Measurements from ENCODE around the gene RNF4. TPM values are rescaled to one million over a fixed set of nuclear protein-coding genes. Genes with fewer than 3 reads are reported as not detected.
"Not testable (repeated sequence)": the region's sequence is repeated elsewhere in the genome, so short reads cannot be mapped to it uniquely, and the experiment has no call there.

RNF4 gene
- total RNA-seq, 1 donor from 2014 or later = 93.7 TPM

DNA sequence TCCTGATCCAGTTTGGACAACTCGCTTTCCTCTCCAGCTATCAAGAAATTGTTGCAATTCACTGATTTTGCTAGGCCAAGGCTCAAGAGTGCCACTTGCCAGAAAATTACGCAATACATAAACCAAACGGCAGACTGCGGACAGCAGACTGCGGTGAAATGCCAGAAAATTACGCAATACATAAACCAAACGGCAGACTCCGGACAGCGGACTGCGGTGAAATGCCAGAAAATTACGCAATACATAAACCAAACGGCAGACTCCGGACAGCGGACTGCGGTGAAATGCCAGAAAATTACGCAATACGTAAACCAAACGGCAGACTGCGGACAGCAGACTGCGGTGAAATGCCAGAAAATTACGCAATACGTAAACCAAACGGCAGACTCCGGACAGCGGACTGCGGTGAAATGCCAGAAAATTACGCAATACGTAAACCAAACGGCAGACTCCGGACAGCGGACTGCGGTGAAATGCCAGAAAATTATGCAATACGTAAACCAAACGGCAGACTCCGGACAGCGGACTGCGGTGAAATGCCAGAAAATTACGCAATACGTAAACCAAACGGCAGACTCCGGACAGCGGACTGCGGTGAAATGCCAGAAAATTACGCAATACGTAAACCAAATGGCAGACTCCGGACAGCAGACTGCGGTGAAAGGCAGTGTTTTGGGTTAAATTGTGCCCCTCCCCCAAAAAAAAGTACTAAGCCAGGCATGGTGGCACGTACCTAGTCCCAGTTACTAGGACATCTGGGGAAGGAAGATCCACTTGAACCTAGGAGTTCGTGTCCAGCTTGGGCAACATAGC lies 38.8 kb upstream of the RNF4 start:
- H3K9me3 Mint-ChIP-seq; H3K27me3 Mint-ChIP-seq (ENCODE audit: insufficient read depth); H3K36me3 Mint-ChIP-seq (ENCODE audit: low read depth); H3K27ac Mint-ChIP-seq; H3K4me3 Mint-ChIP-seq; DNase-seq (ENCODE audit: low spot score); H3K4me1 Mint-ChIP-seq (ENCODE audit: low read depth); intact Hi-C loops (cut with micrococcal nuclease): not testable (repeated sequence)

DNA sequence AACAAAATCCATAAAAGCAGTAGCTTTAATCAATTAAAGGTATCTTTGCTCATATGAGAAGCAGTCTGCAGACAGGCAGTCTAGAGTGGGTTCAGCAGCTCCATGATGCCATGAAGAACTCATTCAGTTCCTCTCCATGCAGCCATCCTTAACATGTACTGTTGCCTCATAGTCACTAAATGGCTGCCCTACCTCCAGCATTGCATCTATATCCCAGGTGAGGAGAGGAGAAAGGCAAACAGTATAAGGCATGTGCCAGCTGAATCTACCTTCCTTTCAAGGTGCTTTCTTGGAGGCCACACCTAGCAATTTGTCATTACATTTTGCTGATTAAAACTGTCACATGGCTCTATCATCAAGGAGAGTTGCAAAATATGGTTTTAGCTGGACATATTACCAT lies 36.9 kb upstream of the RNF4 start:
- peaks cover 1% of the 10 kb centered on the region for H3K27me3 Mint-ChIP-seq (ENCODE audit: insufficient read depth)
- no peaks in the 10 kb centered on the region for H3K36me3 Mint-ChIP-seq (ENCODE audit: low read depth)

DNA sequence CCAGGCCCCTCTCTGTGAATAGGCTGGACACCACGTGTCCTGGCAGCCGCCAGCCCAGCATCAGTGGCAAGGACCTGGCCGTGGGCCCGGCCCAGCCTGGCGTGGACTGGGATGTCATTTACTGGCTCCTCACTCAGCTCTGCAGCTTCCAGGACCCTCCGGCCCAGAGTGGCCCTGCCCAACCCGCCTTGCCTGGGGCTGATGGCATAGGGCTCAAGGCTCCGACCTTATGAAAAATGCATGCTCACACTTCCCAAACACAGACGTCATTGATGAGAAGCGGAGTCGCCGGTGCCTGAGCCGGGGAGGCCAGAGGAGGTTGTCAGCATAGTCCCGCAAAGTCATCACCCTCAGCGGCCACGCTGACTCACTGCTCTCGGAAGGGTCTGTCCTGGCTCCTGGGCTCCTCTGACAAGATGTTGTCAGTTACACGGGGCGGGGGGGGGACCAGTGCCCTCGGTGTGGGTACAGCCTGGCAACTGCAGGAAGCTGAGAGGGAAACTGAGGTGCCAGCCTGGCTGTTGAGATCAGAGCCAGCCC lies 35.8 kb upstream of the RNF4 start:
- Mint-ChIP-seq H3K4me3 (no peak overlapping the region), H3K27me3 (ENCODE audit: insufficient read depth) (peaks cover 1% of the 10 kb centered on the region), H3K27ac (no peak overlapping the region), H3K9me3 (no peaks in the 10 kb centered on the region), H3K4me1 (ENCODE audit: low read depth) (no peaks in the 10 kb centered on the region), H3K36me3 (ENCODE audit: low read depth) (no peaks in the 10 kb centered on the region)
- intact Hi-C loops (cut with micrococcal nuclease) = no loop called here
- DNase-seq (ENCODE audit: low spot score) = no peak

More for the DNA sequence above, 36.9 kb upstream of the RNF4 start:
- Mint-ChIP-seq H3K4me1 (ENCODE audit: low read depth) (no peaks in the 10 kb centered on the region), H3K27ac (no peak overlapping the region), H3K9me3 (no peaks in the 10 kb centered on the region), H3K4me3 (no peak overlapping the region)
- intact Hi-C loops (cut with micrococcal nuclease) = no loop called here
- DNase-seq (ENCODE audit: low spot score) = no peak

DNA sequence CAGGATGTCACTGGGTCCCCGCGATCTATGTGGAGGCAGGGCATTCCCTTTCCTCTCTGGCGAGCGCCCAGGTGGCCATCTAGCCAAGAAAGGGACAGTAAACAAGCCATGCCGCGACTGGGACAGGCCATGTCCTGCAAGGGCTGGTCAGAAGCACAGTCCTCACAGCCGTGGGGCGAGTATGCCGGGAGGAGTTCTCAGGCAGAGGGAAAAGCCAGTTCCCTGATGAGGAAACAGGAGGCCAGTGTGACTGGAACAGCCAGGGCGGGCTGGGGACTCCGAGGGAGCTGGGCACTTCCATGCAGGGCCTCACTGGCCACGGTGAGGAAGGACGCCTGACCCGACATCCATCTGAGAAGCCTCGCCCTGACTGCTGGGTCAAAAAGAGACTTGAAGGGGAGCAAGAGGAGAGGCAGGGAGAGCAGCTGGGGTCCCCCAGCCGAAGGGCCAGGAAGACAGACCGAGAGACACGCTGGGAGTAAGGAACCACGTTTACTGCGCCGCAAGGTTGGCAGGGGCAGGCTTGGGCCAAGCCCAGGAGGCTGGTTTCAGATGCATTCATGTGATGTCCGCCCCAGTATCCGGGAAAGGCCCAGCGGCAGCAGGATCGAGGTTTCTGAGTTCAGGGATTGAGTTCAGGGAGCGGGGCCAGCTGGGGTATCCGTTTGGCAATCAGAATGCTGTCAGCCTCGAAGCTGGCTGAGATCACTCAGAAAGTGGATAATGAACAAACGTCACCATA lies 35.1 kb upstream of the RNF4 start:
- Mint-ChIP-seq H3K9me3 (no peaks in the 10 kb centered on the region), H3K27me3 (ENCODE audit: insufficient read depth) (peaks cover 1% of the 10 kb centered on the region)

DNA sequence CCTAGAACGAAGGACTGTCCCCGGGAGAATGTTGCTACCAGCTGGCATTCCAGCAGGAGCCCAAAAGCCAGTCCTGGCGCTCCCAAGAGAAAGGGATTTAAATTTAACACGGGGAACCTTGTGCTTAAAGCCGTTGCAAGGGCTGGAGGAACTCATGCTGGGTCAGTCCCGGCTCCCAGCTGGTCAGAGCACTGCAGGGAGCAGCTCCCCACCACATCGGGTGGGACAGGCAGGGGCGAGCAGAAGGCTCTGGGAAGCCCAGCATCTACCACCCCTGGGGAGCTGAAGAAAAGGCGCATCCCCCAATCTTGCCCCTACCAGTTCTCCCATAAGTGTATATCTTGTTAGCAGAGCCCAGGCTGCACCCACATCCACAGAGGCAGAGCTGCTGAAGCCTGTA lies 34.5 kb upstream of the RNF4 start:
- intact Hi-C loops (cut with micrococcal nuclease) = no loop called here
- Mint-ChIP-seq H3K27me3 (ENCODE audit: insufficient read depth) (peaks cover 1% of the 10 kb centered on the region), H3K4me3 (no peak overlapping the region), H3K36me3 (ENCODE audit: low read depth) (no peaks in the 10 kb centered on the region), H3K9me3 (no peaks in the 10 kb centered on the region), H3K4me1 (ENCODE audit: low read depth) (no peaks in the 10 kb centered on the region), H3K27ac (no peak overlapping the region)
- DNase-seq (ENCODE audit: low spot score) = no peak

More for the DNA sequence above, 35.1 kb upstream of the RNF4 start:
- no peak overlapping the region for H3K4me3 Mint-ChIP-seq
- intact Hi-C loops (cut with micrococcal nuclease) = no loop called here
- H3K27ac Mint-ChIP-seq = no peak overlapping the region
- DNase-seq (ENCODE audit: low spot score) = no peak
- H3K36me3 Mint-ChIP-seq (ENCODE audit: low read depth) = no peaks in the 10 kb centered on the region
- H3K4me1 Mint-ChIP-seq (ENCODE audit: low read depth) = no peaks in the 10 kb centered on the region

DNA sequence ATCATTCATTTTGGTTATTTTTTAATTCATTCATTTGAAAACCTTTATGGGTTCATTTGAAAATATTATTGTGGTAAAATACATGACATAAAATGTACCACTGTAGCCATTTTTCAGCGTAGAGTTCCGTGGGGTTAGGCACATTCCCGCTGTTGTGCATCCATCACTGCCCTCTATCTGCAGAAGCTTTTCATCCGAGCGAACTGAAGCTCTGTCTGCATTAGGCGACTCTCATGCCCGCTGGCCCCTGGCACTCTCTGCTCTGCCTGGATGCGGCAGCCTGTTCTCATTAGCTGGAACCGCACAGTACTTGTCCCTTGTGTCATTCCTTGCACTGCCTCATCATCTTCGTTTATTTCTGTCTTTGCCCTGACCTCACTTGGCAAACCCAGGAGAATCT lies 32.6 kb upstream of the RNF4 start:
- no peak overlapping the region for H3K4me3 Mint-ChIP-seq
- intact Hi-C loops (cut with micrococcal nuclease) = no loop called here
- no peak overlapping the region for H3K27ac Mint-ChIP-seq
- DNase-seq (ENCODE audit: low spot score) = no peak
- peaks cover 1% of the 10 kb centered on the region for H3K27me3 Mint-ChIP-seq (ENCODE audit: insufficient read depth)
- H3K36me3 Mint-ChIP-seq (ENCODE audit: low read depth) = no peaks in the 10 kb centered on the region
- H3K4me1 Mint-ChIP-seq (ENCODE audit: low read depth) = no peaks in the 10 kb centered on the region
- no peaks in the 10 kb centered on the region for H3K9me3 Mint-ChIP-seq

DNA sequence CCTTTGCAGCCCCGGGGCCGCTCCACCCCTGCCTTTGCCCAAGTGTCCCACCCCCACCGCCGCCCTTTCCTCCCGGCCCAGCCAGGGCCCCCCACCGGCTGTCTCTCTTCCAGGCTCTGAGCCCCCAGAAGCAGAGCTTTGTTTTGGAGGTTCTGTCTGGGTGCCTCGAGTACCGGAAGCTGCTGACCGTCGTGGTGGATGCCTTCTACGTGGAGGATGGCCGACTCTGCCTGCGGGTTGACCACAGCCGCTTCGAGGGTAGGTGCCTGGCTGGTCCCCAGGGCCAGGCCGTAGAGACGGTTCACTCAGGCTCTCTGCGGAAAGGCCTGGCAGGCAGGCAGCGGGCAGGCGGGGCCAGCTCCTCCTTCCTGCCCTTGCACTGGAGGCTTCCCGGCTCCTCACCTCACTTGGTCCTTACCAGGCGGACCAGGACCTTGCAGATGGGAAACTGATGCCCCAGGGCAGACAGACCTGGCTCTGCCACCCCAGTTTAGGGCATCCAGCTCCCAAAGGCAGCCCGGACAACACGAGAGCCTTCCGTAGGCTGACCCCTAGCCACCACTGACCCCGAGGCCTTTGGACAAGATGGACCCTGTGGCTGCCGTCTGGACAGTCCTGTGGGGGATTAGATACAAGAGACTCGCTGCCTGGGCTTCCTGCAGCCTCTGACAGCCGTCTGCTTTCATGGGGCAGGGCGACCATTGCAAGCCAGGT lies 32.0 kb upstream of the RNF4 start:
- Mint-ChIP-seq H3K27ac (no peak overlapping the region), H3K4me1 (ENCODE audit: low read depth) (no peaks in the 10 kb centered on the region), H3K27me3 (ENCODE audit: insufficient read depth) (peaks cover 1% of the 10 kb centered on the region), H3K9me3 (no peaks in the 10 kb centered on the region), H3K36me3 (ENCODE audit: low read depth) (no peaks in the 10 kb centered on the region), H3K4me3 (no peak overlapping the region)
- no peak for DNase-seq (ENCODE audit: low spot score)
- intact Hi-C loops (cut with micrococcal nuclease) = no loop called here

DNA sequence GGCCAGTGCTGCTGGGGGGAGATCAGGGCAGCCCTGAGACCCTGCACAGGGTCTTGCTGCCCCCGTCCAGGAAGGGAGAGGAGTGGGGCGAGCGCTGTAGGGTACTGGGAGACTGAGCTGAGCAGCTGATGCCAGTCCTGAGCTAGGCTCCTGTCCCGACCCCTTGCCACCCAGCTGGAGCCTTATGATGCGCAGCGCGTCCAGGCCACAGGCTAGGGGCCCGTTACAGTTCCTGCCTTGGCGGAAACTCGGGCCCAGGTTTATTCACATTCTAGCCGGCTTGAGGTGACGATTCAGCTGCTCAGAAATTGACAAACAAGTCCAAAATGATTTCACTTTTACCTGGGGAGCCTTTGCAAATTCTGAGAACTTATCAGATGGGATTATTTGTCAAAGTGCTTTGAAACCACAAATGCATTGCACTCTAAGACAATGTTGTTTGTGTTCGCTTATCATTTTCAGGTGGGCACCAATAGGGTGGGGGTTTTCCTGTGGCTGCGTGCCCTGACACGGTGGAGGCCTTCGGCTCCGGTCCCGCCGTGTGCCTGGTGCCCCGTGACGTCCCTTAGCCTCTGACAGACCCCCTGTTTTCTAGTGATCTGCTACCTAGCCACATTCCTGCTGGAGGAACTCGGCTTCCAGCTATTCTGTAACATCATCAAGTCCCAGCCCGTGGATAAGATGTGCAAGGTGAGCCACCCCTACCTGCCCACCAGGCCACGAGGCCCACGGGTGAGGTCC lies 31.3 kb upstream of the RNF4 start:
- Mint-ChIP-seq H3K4me1 (ENCODE audit: low read depth) (no peaks in the 10 kb centered on the region), H3K36me3 (ENCODE audit: low read depth) (no peaks in the 10 kb centered on the region), H3K27ac (no peak overlapping the region), H3K27me3 (ENCODE audit: insufficient read depth) (peaks cover 1% of the 10 kb centered on the region), H3K9me3 (no peaks in the 10 kb centered on the region), H3K4me3 (no peak overlapping the region)
- intact Hi-C loops (cut with micrococcal nuclease) = no loop called here
- DNase-seq (ENCODE audit: low spot score) = no peak

DNA sequence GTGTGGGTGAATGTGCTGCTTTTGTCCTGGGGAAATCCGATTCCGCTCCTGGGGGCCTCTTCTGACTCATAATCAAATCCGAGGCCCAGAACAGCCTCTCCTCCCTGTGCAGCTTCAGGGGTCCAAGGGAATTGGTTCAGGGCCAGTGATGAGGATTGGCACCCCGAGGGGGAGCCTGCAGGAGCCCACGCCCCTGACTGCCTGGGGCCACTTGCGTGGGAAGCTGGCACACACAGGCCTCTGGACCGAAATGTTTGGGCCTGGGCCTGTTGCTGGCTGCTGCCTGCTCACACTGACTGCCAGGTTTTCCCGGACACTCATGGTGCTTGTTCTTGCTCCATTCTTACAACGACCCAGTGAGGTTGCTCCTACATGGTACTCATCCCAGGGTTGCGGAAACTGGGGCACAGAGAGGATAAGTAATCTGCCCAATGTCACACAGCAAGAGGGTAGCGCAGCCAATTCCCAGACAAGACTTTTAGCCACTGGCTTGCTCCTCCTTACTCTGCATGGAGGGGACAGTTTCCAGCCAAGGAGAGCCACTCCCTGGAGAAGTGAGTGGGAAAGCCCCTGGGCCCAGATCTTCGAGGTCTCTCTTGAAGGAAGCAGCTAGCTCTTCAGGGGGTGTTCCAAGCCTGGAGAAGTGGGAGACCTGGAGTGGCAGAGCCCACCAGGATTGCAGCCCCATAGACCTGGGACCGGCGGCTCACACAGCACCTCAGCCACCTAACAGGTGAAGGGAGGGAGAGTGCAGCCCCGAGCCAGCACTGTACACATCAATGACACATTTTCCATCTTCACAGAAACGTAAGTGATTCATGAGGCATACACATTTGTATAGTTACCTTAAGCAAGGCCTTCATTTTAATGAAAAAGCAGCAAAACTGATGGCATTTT lies 29.8 kb upstream of the RNF4 start:
- H3K27me3 Mint-ChIP-seq (ENCODE audit: insufficient read depth) = peaks cover 1% of the 10 kb centered on the region
- no peak for DNase-seq (ENCODE audit: low spot score)
- H3K4me1 Mint-ChIP-seq (ENCODE audit: low read depth) = no peaks in the 10 kb centered on the region
- intact Hi-C loops (cut with micrococcal nuclease) = no loop called here
- H3K9me3 Mint-ChIP-seq = no peaks in the 10 kb centered on the region
- H3K36me3 Mint-ChIP-seq (ENCODE audit: low read depth) = no peaks in the 10 kb centered on the region
- H3K4me3 Mint-ChIP-seq = no peak overlapping the region
- H3K27ac Mint-ChIP-seq = no peak overlapping the region

DNA sequence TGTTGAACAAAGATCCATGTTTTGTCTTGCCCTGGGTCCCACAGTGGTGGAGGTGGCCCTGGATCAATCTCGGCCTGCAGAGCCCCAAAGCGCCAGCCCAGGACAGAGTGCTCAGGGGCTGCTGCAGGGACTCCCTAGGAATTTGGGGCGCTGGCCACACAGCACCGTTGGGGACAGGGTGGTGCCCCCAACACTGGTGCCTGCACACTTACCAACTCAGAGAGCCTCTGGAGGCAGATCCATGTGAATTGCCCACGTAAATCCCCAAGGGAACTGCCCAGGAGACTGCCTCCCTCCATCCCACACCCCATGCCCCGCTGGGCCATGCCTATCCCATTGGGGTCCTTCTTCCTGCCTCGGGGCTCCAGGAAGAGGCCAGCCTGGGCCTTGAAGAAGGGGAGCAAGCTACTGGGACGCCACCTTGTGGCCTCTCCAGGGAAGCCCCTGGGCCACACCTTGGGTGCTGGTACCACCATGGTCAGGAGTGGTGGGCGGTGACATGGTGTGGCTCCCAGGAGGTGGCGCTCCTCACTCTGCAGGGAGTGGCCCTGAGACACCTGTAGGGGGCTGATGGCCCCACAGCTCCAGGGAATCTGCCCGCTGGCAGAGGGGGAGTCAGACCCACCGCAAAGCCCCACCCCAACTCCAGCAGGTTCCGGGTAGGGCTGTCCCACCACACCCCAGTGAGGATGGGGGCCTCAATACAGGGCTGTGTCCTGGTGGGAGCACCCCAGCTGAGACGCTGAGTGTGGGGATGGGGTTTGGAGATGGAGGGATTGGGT lies 27.3 kb upstream of the RNF4 start:
- Mint-ChIP-seq H3K27me3 (ENCODE audit: insufficient read depth) (peaks cover 2% of the 10 kb centered on the region), H3K27ac (no peak overlapping the region), H3K9me3 (no peaks in the 10 kb centered on the region), H3K4me1 (ENCODE audit: low read depth) (no peaks in the 10 kb centered on the region), H3K4me3 (no peak overlapping the region), H3K36me3 (ENCODE audit: low read depth) (no peaks in the 10 kb centered on the region)
- DNase-seq (ENCODE audit: low spot score) = peak; percentile 55
- intact Hi-C loops (cut with micrococcal nuclease) = loop anchor here (1.0 to 2.0 kb wide), 2 partner anchors 23 to 221 kb away; partner anchors contain the start of genes CFAP99 and ZFYVE28

All from activated T-helper 1 cell treated with anti-CD3 and anti-CD28 coated beads, Interleukin-12 subunit alpha, Interleukin-12 subunit beta, Interleukin-2, Interleukin-4 antibody, amounts not matched to agents 30 ng/mL and 10 ng/mL and 1 ng/mL, durations not matched to agents 14 hours and 24 hours and 36 hours (primary cell).